ENCODE data around the gene HOXA10. TPM values are rescaled to one million over a fixed set of nuclear protein-coding genes. Genes with fewer than 3 reads are reported as not detected.

Gene HOXA10
- total and polyA plus RNA-seq, 4 donors, result 0.21 to 0.29 (median 0.26) TPM; not detected in 1

DNA sequence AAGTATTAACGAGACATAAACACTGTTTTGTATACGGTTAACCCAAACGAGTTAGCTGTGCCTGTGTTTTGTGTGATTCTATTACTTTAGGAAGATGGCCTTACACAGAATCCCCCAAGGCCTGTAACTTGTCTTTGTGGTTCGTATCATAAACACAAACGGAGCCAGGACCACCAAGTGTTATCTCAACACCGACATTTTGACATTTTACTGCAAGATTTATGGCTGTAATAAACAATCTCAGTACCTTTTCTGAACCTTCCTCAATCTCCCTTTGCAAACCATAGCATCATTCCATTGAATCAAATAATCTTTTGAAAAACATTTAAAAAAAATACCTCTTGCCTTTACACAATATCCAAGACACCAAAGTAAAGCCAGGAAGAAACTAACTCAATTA, 41.1 kb downstream of the HOXA10 start:
- Histone ChIP-seq H3K4me3 (no peak overlapping the region), H3K27me3 (ENCODE audit: control insufficient read depth in 3 of 3, insufficient read depth in 3 of 3, low read length in 2 of 3) (peaks cover 0 to 66% (median 15%) of the 10 kb centered on the region in 3 donors), H3K36me3 (ENCODE audit: control insufficient read depth in 4 of 4, insufficient read depth in 4 of 4, low read length in 4 of 4) (peaks cover 0 to 29% (median 5%) of the 10 kb centered on the region in 4 donors), H3K9me3 (ENCODE audit: control insufficient read depth in 4 of 4, insufficient read depth in 3 of 4, low read length in 3 of 4) (no peaks in the 10 kb centered on the region), H3K4me1 (ENCODE audit: control insufficient read depth in 5 of 5, insufficient read depth in 5 of 5, low read length in 5 of 5) (peaks cover 4 to 86% (median 7%) of the 10 kb centered on the region in 5 donors), H3K9ac (ENCODE audit: insufficient read depth in 1 of 2, low read length in 2 of 2) (peak overlapping the region in 1 of 2 donors; percentile 98), H3K27ac (ENCODE audit: low read depth in 1 of 2, low read length in 1 of 2) (no peak overlapping the region)
- TF ChIP-seq, protein P1, sequence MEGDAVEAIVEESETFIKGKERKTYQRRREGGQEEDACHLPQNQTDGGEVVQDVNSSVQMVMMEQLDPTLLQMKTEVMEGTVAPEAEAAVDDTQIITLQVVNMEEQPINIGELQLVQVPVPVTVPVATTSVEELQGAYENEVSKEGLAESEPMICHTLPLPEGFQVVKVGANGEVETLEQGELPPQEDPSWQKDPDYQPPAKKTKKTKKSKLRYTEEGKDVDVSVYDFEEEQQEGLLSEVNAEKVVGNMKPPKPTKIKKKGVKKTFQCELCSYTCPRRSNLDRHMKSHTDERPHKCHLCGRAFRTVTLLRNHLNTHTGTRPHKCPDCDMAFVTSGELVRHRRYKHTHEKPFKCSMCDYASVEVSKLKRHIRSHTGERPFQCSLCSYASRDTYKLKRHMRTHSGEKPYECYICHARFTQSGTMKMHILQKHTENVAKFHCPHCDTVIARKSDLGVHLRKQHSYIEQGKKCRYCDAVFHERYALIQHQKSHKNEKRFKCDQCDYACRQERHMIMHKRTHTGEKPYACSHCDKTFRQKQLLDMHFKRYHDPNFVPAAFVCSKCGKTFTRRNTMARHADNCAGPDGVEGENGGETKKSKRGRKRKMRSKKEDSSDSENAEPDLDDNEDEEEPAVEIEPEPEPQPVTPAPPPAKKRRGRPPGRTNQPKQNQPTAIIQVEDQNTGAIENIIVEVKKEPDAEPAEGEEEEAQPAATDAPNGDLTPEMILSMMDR (IDR thresholded peaks at IDR 0.05; ENCODE audit: control extremely low read depth, extremely low read depth), result no peak
- 42 to 55% methylated on average over 6 of the region's 6 CpGs for WGBS, 2 donors
- no peak for DNase-seq
- ATAC-seq (ENCODE audit: insufficient read depth, low FRiP score), result no peak

DNA sequence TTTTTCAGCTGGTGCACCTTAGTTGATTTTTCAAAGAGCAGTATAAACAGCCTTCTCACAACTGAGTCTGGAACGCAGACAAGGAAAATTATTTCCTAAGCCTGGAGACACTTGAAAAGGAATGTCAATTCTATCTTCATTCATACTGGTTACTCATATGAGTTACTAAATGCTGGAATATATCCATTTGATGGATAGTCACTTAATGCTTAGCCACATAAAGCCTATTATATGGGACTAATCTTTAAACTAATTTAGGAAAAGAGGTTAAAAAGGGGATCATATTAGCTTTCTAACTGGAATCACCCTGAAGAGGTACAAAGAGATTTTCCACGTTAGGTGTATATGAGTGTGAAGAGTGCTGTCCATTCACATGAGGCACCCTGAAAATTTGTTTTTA, 41.9 kb downstream of the HOXA10 start:
- Histone ChIP-seq H3K9ac (ENCODE audit: insufficient read depth in 1 of 2, low read length in 2 of 2) (peak overlapping the region in 1 of 2 donors; percentile 70), H3K27me3 (ENCODE audit: control insufficient read depth in 3 of 3, insufficient read depth in 3 of 3, low read length in 2 of 3) (peaks cover 0 to 74% (median 14%) of the 10 kb centered on the region in 3 donors), H3K9me3 (ENCODE audit: control insufficient read depth in 4 of 4, insufficient read depth in 3 of 4, low read length in 3 of 4) (no peaks in the 10 kb centered on the region), H3K4me1 (ENCODE audit: control insufficient read depth in 5 of 5, insufficient read depth in 5 of 5, low read length in 5 of 5) (peaks cover 4 to 85% (median 11%) of the 10 kb centered on the region in 5 donors), H3K4me3 (no peak overlapping the region), H3K27ac (ENCODE audit: low read depth in 1 of 2, low read length in 1 of 2) (no peak overlapping the region), H3K36me3 (ENCODE audit: control insufficient read depth in 4 of 4, insufficient read depth in 4 of 4, low read length in 4 of 4) (peaks cover 0 to 29% (median 5%) of the 10 kb centered on the region in 4 donors)
- WGBS, 2 donors, result 63 to 81% methylated on average over 2 of the region's 2 CpGs
- TF ChIP-seq, protein P1 (IDR thresholded peaks at IDR 0.05; ENCODE audit: control extremely low read depth, extremely low read depth), result no peak
- no peak for DNase-seq
- no peak for ATAC-seq (ENCODE audit: insufficient read depth, low FRiP score)

DNA sequence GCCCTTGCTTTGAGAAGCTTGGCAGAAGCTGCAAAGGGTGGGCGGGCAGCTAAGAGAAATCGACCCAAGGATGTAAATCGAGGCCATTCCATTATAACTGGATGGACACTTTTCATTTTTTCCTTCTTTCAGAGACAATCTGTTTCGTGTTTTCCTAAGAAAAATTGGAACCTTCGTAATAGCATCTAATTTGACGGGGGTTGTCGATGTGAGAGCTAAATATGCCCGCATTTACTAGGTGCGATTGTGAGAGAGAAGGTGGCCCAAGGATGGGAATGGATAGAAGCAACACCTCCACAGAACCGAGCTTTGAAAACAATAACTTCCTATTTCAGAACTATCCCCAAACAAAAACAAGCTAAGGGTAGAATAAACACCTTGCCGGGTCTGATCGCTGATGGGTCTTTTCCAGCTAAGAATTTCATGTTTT, 42.7 kb downstream of the HOXA10 start:
- Histone ChIP-seq H3K27ac (ENCODE audit: low read depth in 1 of 2, low read length in 1 of 2) (peak overlapping the region in 1 of 2 donors; percentile 94), H3K9ac (ENCODE audit: insufficient read depth in 1 of 2, low read length in 2 of 2) (peak overlapping the region in 1 of 2 donors; percentile 70), H3K9me3 (ENCODE audit: control insufficient read depth in 4 of 4, insufficient read depth in 3 of 4, low read length in 3 of 4) (no peaks in the 10 kb centered on the region), H3K4me3 (no peak overlapping the region), H3K27me3 (ENCODE audit: control insufficient read depth in 3 of 3, insufficient read depth in 3 of 3, low read length in 2 of 3) (peaks cover 0 to 75% (median 14%) of the 10 kb centered on the region in 3 donors), H3K4me1 (ENCODE audit: control insufficient read depth in 5 of 5, insufficient read depth in 5 of 5, low read length in 5 of 5) (peaks cover 4 to 85% (median 11%) of the 10 kb centered on the region in 5 donors), H3K36me3 (ENCODE audit: control insufficient read depth in 4 of 4, insufficient read depth in 4 of 4, low read length in 4 of 4) (peaks cover 0 to 29% (median 5%) of the 10 kb centered on the region in 4 donors)
- DNase-seq (no peak), ATAC-seq (ENCODE audit: insufficient read depth, low FRiP score) (no peak)
- TF ChIP-seq, protein P1 (IDR thresholded peaks at IDR 0.05; ENCODE audit: control extremely low read depth, extremely low read depth), result no peak
- 39 to 56% methylated on average over 12 of the region's 12 CpGs for WGBS, 2 donors

Data from lung (tissue), 12 donors.